Prostate gland (tissue), 2 donors: ENCODE results near the gene ZC2HC1C.

Experiments
- CTCF ChIP-seq, 4 experiments: fragments of 200-600 bp in 2 of 4; fragments of 450-650 bp in 2 of 4; sonication (generic) in 2 of 4; IDR thresholded peaks; 1 replicate in 3 of 4; 2 replicates in 1 of 4; pipeline ENCODE4 v1.5.1; 2016 to 2019; ENCODE audit warnings: antibody characterized with exemption in 4 of 4, mild to moderate bottlenecking in 2 of 4, moderate library complexity in 2 of 4
- POLR2A ChIP-seq: fragments of 450-650 bp; IDR thresholded peaks from one replicate; pipeline ENCODE4 v1.6.1; 2016; ENCODE audit warnings: antibody characterized with exemption, mild to moderate bottlenecking
- POLR2AphosphoS5 ChIP-seq: sonication (generic); formaldehyde crosslinking; IDR thresholded peaks from one replicate; pipeline ENCODE4 v1.6.1; 2017; ENCODE audit warnings: antibody characterized with exemption

- TF ChIP-seq CTCF (IDR thresholded peaks at IDR 0.05) (no peak), POLR2A (no peak), POLR2AphosphoS5 (no peak)
Measured at GRCh38 chr14:75032939-75033338, 36.5 kb upstream of the ZC2HC1C start.
